SW 1271 (cell line): ENCODE results near the gene EPHX1.
A peak's percentile ranks its signal among the peaks of the same experiment; 100 is the strongest.
"Not testable (repeated sequence)": the region's sequence is repeated elsewhere in the genome, so short reads cannot be mapped to it uniquely, and the experiment has no call there.

Experiments
- DNase-seq, 2 experiments: peaks; one replicate each; lab custom pipeline; 2025; lab: John Stamatoyannopoulos, UW

The EPHX1 gene

DNA sequence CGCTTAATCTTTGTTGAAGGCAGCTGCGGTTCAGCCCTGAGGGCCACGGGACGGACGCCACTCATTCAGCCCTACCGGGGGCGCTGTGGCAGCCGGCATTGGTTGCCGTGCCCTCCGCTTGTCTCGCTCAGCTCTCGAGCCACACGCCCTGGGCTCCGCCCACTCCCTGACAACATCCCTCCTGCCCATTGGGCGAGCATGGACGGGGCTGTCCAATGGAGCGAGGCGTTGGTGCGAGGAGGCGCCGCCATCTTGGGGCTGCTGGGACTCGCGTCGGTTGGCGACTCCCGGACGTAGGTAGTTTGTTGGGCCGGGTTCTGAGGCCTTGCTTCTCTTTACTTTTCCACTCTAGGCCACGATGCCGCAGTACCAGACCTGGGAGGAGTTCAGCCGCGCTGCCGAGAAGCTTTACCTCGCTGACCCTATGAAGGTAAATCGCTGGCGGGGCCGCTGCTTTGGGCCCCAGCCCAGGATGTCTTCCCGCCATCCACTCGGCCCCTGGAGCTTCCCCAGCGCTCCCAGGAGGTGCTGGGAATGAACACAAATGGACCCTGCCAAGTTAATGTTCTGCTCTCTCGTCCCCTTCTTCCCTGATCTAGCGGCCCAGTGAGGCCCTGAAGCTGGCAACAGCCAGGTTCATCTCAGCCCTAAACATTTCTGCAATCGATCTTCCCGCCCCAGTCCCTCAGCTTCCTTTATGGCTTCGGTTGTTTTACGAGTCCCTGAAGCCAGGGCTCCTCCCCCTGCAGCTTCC lies 32.2 kb upstream of the EPHX1 start, which contains the start of gene SRP9:
Gene SRP9 (plus strand): TSS at position 244 of the 754 bp plus-strand sequence. CDS start 115 bp downstream, at position 359.
- peak; percentile 76 to 91 for DNase-seq

DNA sequence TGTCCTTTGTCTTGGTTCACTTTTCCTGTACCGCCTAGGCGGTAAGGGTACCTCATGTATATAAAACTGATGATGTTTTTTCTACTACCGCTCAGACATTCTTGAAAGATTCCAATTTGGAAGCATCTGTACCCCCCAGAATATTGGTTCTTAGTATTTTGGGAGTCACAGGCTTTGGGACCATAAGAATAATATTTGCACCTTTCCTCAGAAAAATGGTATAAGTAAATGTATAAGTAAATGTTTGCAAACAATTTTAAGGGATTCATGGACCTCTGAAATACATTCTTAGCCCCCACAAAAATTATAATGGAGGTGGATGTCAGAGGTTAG lies 31.6 kb upstream of the EPHX1 start:
- DNase-seq: no peak

DNA sequence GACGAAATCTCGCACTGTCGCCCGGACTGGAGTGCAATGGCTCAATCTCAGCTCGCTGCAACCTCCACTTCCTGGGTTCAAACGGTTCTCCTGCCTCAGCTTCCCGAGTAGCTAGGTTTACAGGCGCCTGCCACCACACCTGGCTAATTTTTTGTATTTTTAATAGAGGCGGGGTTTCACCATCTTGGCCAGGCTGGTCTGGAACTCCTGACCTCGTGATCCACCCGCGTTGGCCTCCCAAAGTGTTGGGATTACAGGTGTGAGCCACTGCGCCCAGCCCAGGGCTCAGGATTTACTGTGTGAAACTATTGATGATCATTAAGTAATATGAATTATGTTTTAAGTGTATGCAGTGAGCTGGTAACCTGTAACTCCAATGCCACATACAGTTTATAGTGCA lies 30.8 kb upstream of the EPHX1 start:
- not testable (repeated sequence) for DNase-seq

DNA sequence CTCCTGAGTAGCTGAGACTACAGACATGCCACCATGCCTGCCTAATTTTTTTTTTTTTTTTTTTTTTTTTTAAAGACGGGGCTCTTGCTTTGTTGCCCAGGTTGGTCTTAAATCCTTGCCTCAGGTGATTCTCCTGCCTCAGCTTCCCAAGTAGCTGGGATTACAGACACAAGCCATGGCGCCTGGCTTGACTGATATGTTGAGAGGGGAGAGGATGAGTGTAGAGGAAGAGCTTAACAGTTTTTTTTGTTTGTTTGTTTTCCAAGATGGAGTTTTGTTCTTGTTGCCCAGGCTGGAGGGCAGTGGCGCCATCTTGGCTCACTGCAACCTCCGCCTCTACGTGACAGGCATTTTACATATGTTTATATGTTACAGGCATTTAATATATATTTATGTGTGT lies 29.8 kb upstream of the EPHX1 start:
- no peak for DNase-seq

DNA sequence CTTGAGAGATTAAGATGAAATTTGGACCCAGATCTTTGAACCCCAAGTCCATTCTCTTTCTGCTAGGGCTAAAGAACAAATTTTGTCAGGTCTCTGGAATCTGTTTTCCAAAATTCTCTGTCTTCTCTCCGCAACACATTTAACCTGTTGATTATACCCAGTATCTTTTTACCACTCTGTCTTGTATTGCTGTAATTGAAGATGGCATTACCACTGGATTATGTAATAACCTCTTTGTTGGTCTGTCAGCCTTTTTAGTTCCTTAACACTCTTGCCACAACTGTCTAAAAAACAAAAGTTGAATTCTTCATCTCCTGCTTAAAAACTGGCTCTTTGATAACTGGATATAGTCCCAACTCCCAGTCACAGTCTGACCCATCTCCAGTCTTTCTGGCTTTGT lies 29.3 kb upstream of the EPHX1 start:
- no peak for DNase-seq

DNA sequence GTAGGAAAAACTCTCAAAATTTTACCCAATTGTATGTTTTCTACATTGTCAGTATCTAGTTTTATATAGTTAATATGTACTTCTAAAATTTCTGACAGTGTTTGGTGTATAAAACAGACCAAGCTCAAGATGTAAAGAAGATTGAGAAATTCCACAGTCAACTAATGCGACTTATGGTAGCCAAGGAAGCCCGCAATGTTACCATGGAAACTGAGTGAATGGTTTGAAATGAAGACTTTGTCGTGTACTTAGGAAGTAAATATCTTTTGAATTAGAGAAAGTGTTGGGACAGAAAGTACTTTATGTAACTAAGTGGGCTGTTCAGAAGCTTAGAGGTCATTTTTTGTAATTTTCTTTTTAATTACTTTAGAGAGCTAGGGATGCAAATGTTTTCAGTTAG lies 20.8 kb upstream of the EPHX1 start:
- not testable (repeated sequence) for DNase-seq

DNA sequence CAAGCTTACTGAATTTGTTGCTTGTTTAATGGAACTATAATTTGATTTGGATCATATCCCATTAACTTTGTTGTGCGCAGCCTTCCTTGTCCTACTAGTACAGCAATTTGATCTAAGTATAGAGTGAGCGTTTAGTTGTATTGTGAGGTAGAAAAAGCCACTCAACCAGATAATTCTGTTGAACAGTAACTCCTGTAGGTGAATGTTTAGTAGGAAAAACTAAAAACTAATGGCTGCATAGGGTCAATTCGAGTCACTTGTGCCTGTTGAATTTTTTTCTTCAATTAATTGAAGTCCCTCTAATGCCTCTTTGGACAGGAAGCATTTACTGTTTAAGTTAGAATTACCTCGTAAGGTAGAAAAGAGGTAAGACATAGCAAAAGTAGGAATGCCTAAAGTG lies 15.0 kb upstream of the EPHX1 start:
- DNase-seq: no peak

DNA sequence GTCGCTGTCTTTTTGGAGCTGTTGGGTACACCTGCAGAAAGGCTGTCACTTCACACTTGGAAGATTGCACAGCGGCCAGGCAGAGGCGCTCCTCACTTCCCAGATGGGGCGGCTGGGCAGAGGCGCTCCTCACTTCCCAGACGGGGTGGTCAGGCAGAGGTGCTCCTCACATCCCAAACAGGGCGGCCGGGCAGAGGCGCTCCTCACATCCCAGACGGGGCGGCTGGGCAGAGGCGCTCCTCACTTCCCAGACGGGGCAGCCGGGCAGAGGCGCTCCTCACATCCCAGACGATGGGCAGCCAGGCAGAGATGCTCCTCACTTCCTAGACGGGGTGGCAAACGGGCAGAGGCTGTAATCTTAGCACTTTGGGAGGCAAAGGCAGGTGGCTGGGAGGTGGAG lies 13.8 kb upstream of the EPHX1 start:
- not testable (repeated sequence) for DNase-seq

DNA sequence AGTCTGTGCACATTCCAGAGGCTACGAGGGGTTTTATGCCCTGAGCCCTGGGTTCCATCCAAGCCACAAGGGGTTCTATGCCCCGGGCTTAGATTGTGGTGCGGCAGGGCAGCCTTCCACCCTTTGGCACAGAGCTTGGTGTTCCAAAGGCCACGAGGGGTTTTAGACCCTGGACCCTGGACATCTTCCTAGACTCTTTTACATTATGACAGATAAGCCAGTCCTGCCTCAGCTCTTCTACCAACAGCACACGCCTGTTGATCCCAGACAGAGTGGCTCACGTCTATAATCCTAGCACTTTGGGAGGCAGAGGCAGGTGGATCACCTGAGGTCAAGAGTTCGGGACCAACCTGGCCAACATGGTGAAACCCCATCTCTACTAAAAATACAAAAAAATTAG lies 8.8 kb upstream of the EPHX1 start:
- not testable (repeated sequence) for DNase-seq

DNA sequence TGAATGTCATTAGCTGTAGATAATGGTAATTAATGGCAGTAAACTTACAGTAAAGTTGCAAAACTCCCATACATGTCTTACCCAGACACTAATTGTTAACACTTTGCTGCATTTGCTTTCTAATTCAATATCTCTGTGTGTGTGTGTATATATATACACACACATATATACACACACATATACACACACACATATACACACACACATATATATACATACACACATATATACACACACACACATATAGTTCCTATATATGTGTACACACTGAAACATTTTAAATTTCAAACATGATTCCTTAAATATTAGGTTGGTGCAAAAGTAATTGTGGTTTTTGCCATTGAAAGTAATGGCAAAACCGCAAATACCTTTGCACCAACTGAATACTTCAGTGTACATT lies 3.7 kb upstream of the EPHX1 start:
- no peak for DNase-seq

DNA sequence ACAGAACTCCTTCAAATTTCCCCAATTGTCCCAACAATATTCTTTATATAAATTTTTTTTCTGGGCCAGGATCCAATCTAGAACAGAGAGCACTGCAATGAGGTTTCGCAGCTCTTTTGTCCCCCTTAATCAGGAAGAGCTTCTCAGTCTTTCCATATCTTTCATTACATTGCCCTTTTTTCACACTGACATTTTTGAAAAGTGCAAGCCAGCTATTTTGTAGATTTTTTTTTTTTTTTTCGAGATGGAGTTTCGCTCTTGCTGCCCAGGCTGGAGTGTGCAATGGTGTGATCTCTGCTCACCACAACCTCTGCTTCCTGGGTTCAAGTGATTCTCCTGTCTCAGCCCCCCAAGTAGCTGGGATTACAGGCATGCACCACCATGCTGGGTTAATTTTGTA lies 3.2 kb upstream of the EPHX1 start:
- not testable (repeated sequence) for DNase-seq

DNA sequence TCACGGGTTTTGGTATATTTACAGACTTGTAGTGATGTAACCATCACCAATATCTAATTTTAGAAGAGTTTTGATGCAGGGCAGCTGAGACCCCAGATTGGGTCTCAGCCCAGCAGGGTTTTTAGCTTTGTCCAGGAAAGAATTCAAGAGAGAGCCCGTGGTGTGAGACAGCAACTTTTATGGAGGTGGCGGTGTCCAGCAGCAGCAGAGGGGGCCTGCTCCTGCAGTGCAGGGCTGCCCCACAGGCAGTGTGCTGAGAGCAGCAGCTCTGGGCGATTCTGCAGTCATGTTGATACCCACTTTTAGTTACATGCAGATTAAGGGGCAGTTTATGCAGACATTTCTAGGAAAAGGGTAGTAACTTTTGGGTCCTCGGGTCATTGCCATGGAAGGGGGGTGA lies 1.8 kb upstream of the EPHX1 start:
- DNase-seq: no peak

DNA sequence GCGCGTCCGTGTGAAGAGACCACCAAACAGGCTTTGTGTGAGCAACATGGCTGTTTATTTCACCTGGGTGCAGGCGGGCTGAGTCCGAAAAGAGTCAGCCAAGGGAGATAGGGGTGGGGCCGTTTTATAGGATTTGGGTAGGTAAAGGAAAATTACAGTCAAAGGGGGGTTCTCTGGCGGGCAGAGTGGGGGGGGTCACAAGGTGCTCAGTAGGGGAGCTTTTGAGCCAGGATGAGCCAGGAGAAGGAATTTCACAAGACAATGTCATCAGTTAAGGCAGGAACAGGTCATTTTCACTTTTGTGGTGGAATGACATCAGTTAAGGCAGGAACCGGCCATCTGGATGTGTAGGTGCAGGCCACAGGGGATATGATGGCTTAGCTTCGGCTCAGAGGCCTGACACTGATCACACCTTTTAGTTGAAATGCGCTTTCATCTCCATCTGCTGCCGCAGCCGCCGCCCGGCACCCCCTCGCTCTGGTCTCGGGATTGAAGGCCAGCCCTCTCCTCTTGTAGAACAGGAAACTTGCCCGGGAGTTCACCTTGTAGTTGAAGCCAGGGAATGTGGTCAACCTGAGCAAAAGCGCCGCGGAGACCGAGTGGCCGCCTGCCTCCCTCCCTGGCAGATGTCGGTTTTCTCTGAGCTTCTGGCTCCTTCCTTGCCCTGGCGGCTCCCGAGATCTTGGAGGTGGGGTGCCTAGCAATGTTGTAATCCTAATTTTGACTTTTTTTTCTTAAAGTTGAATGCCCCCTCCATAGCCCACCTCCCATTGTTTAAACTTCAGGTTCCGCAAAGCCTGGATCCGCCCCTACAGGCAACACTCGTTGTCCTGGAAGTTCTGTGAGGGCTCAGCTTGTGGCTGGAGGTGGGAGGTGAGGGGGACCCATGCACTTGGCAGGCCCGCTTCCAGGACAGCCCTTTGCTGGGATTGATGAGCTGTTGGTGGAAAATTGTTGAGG lies 935 bp downstream of the EPHX1 start:
- not testable (repeated sequence) for DNase-seq

DNA sequence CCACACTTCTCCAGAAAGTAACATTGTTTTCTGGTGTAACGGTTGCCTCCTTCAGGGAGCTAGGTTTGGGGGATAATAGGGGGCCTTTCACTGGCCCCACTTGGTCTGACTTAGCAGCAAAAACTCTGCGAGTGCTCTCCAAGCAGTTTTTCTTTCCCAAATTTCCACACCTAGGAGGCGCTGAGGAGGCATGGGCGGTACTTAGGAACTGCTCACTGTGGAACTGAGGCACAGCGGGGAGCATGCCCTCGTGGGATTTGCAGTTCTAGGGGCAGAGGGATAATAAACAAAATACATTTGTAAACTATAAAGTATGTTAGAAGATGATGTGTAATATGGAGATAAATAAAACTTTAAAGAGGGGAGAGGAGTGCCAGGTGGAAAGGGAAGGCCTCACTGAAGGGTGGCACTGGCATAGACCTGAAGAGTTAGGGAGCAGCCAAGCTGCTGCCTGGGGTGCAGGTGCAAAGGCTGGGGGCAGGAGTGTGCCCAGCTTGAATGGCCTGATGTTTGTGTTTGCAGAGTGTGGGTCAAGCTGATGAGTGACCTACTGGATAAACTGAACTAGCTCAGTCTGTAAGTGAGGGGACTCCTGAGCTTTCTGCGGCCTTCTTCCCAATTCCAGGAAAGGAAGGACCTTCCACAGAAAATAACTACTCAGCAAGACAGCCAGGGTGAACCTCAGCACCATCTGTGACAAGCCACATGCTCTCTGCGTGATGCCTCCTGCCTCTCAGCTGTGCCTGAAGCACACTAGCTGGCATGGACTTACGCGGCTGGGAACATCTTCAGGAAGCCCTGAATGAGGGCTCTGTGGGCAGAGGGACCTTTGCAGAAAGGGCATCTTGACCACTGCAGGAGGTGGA lies 1.9 kb downstream of the EPHX1 start:
- DNase-seq: no peak

DNA sequence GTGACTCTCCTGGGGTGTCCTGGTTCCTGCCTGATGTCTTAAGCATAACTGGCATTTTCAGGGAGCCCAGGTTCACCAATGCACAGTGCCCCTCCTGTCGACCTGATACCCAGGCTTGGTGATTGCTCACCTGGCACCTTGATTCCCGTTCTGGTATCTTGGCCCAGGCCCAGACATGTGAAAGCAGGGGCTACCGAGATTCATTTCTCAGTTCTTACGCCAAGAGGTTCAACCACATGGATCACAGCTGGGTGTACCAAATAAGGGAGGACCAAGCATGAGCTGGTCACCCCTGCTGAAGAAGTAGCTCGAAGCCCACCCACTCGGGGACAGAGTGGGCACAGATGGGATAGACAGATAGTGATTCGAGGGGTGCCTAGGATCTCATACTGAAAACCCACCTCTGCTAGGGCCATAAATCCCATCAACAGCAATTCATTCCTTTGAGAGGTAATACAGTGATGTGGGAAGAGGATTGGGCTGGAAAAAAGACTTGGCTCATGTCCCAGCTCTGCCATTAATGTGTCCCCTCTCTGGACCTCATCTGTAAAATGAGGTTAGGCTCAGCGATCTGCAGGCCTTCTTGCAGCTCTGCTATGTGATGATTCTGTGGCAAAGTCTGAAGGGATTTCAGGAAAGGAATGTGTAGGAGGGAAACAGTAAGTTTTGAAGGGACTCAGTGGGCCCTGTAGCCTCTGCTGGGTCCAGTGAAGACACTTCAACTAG lies 2.7 kb downstream of the EPHX1 start:
- no peak for DNase-seq

DNA sequence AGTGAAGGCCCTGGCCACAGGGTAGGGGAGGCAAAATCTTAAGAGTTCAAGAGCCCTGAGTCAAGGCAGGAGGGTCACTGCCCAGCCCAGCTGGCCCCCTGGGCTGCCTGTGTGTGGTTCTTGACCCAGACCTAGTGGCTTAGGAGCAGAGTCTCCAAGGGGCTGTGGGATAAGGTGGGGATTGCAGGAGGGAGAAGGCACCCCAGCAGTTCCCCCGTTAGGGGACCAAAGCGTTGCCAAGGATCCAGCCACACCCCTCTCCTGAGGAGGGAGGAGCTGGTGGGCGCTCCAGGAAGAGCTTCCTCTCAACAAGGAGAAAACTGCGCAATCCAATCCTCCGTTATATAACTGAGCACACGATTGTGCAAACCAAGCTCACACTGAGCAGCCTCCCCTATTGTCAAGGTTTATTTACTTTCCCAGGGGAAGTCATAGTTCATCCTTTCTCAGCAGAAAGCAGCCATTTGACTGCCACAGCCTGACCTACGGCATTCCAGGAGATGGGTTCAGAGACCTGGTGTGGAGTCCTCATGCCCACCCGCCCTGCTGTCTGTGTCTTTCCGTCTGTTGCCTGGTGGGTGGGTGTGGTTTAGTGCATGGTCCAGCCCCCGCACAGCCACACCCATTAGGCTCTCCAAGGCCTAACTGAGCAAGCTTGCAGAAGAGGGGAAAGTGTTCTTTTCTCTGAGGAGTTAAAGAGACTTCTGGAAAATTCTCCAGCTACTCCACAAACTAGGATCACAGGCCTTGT lies 3.5 kb downstream of the EPHX1 start:
- DNase-seq: no peak

DNA sequence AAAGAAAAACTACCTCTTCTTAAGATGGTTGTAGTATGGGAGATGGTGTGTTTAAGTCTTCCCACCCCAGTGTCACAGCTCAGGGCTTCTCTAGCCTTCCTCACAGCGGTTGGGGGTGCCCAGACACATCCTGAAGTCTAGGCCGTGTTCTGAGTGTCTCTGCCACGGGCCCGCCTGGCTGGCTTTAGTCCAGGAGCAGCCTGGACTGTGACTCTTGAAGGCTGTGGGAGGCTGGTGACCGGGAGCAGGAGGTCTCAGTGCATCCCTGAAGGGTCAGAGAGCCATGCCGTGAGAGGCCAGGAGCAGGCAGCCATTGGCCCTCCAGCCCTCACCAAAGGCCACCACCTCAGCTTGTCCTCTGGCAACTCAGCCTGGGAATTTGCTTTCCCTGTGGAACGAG lies 4.5 kb downstream of the EPHX1 start:
- no peak for DNase-seq

DNA sequence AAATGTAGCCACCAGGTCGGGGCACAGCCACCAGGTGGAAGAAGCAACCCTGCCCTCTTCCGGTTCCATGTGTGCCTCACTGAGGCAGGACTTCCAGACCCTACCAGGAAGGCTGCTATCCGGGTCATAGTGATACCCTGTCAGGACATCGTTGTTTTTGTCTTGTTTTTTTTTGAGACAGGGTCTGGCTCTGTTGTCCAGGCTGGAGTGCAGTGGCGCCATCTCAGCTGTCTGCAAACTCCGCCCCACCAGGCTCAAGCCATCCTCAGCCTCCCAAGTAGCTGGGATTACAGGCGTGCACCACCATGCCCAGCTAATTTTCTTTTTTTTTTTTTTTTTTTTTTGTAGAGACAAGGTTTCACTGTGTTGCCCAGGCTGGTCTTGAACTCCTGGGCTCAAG lies 5.2 kb downstream of the EPHX1 start:
- not testable (repeated sequence) for DNase-seq

DNA sequence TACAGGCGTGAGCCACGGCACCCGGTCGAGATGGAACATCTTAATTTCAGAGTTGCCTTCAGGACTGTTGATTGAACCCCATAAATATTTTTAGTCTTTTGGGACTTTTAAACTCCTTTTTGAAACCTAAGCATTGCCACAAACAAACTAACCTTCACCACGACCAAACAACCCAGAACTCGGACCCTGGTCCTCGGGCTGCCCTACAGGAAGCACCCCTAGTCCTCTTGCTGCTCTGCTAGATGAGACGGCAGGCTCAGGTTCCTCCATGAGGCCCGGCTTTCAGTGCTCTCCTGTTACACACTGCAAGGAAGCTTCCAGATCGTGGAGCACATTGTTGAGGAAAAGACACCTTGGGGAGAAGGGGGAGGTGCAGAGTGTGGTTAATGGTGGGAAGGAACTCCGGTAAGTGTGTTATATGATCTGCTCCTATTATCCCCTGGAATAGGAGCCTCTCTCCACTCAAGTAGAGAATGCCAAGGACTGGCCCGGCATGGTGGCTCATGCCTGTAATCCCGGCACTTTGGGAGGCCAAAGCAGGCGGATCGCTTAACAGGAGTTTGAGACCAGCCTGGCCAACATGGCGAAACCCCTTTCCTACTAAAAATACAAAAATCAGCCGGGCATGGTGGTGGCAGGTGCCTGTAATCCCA lies 5.7 kb downstream of the EPHX1 start:
- DNase-seq: no peak
